Liver (tissue), 9 donors: ENCODE results near the gene TRIO. TPM values are rescaled to one million over a fixed set of nuclear protein-coding genes. Genes with fewer than 3 reads are reported as not detected.

ENCODE experiments used
- DNase-seq: peaks from one replicate; pipeline ENCODE4 v3.0.0-alpha.2; 2017; ENCODE audit warnings: low spot score
- H3K27ac ChIP-seq, 2 donors: one replicate each; pipeline ENCODE4 v1.7.0; 2013; ENCODE audit warnings: inconsistent platforms in 2 of 2, low read length in 2 of 2, control low read depth in 1 of 2, low read depth in 1 of 2, mild to moderate bottlenecking in 1 of 2
- H3K27me3 ChIP-seq, 4 donors: one replicate each; pipeline versions ENCODE4 v1.6.1 to v1.7.0; 2013; ENCODE audit warnings: low read length in 3 of 4, inconsistent platforms in 1 of 4, mild to moderate bottlenecking in 1 of 4, moderate library complexity in 1 of 4; ENCODE audit not compliant: control insufficient read depth in 4 of 4, insufficient read depth in 4 of 4
- H3K36me3 ChIP-seq, 4 donors: one replicate each; pipeline versions ENCODE4 v1.6.1 to v1.7.0; 2013; ENCODE audit warnings: low read length in 3 of 4, mild to moderate bottlenecking in 3 of 4, low read depth in 1 of 4, moderate library complexity in 1 of 4; ENCODE audit not compliant: control insufficient read depth in 4 of 4, insufficient read depth in 3 of 4
- H3K4me1 ChIP-seq, 4 donors: one replicate each; pipeline versions ENCODE4 v1.6.1 to v1.7.0; 2013; ENCODE audit warnings: low read length in 3 of 4, mild to moderate bottlenecking in 3 of 4, moderate library complexity in 1 of 4; ENCODE audit not compliant: control insufficient read depth in 4 of 4, insufficient read depth in 4 of 4
- H3K4me3 ChIP-seq, 3 donors: one replicate each; pipeline versions ENCODE4 v1.6.1 to v1.7.0; 2013; ENCODE audit warnings: low read length in 3 of 3, control low read depth in 1 of 3, low read depth in 1 of 3, mild to moderate bottlenecking in 1 of 3
- H3K9ac ChIP-seq, 2 donors: one replicate each; pipeline ENCODE4 v1.7.0; 2013; ENCODE audit warnings: low read length in 2 of 2, mild to moderate bottlenecking in 2 of 2, moderate library complexity in 2 of 2, control low read depth in 1 of 2, low read depth in 1 of 2
- H3K9me3 ChIP-seq, 4 donors: one replicate each; pipeline versions ENCODE4 v1.6.1 to v1.7.0; 2013; ENCODE audit warnings: low read length in 3 of 4; ENCODE audit not compliant: control insufficient read depth in 4 of 4
- ATF3 ChIP-seq: IDR thresholded peaks from 2 replicates; pipeline ENCODE4 v1.6.1; 2016; ENCODE audit warnings: antibody characterized with exemption
- CTCF ChIP-seq: fragments of 150-350 bp; IDR thresholded peaks from 2 replicates; pipeline ENCODE4 v1.5.1; 2017; ENCODE audit warnings: improper control_type of control experiment, low read depth, low read length; ENCODE audit not compliant: missing input control
- EGR1 ChIP-seq, 2 donors: IDR thresholded peaks; 2 replicates each; pipeline ENCODE4 v1.6.1; 2016 to 2018; ENCODE audit warnings: antibody characterized with exemption in 2 of 2, low read depth in 2 of 2
- FOXA1 ChIP-seq: IDR thresholded peaks from 2 replicates; pipeline ENCODE4 v1.6.1; 2016; ENCODE audit warnings: antibody characterized with exemption
- FOXA2 ChIP-seq: IDR thresholded peaks from 2 replicates; pipeline ENCODE4 v1.6.1; 2016; ENCODE audit warnings: antibody characterized with exemption
- GABPA ChIP-seq, 2 donors: IDR thresholded peaks in 1 of 2; conservative IDR thresholded peaks in 1 of 2; 2 replicates each; pipeline ENCODE4 v1.6.1; 2016; ENCODE audit warnings: antibody characterized with exemption in 2 of 2, mild to moderate bottlenecking in 1 of 2, moderate library complexity in 1 of 2
- HNF4A ChIP-seq, 2 donors: conservative IDR thresholded peaks; 2 replicates each; pipeline ENCODE4 v1.6.1; 2016; ENCODE audit warnings: antibody characterized with exemption in 2 of 2, mild to moderate bottlenecking in 2 of 2
- JUND ChIP-seq, 2 donors: IDR thresholded peaks; 2 replicates each; pipeline ENCODE4 v1.6.1; 2016; ENCODE audit warnings: antibody characterized with exemption in 2 of 2
- NR2F2 ChIP-seq: IDR thresholded peaks from 2 replicates; pipeline ENCODE4 v1.6.1; 2016; ENCODE audit warnings: antibody characterized with exemption
- REST ChIP-seq: IDR thresholded peaks from 2 replicates; pipeline ENCODE4 v1.6.1; 2016; ENCODE audit warnings: antibody characterized with exemption, mild to moderate bottlenecking
- RXRA ChIP-seq, 2 donors: IDR thresholded peaks; 2 replicates each; pipeline ENCODE4 v1.6.1; 2017 to 2018; ENCODE audit warnings: antibody characterized with exemption in 2 of 2, mild to moderate bottlenecking in 1 of 2
- SP1 ChIP-seq: IDR thresholded peaks from 2 replicates; pipeline ENCODE4 v1.6.1; 2018; ENCODE audit warnings: antibody characterized with exemption, mild to moderate bottlenecking
- TAF1 ChIP-seq: conservative IDR thresholded peaks from 2 replicates; pipeline ENCODE4 v1.6.1; 2016; ENCODE audit warnings: antibody characterized with exemption, mild to moderate bottlenecking
- YY1 ChIP-seq: IDR thresholded peaks from 2 replicates; pipeline ENCODE4 v1.6.1; 2016; ENCODE audit warnings: antibody characterized with exemption, mild to moderate bottlenecking
- ZBTB33 ChIP-seq: IDR thresholded peaks from 2 replicates; pipeline ENCODE4 v1.6.1; 2016; ENCODE audit warnings: antibody characterized with exemption
- WGBS: extraction: QIAGEN DNeasy Blood & Tissue Kit; methylation state at CpG from one replicate; pipeline ENCODE4 v1.1.7; 2013; 5-methylcytosine and 5-hydroxymethylcytosine counted together
- polyA plus RNA-seq, 2 donors: library from polyadenylated mRNA; stranded (reverse) in 1 of 2; unstranded in 1 of 2; fragments of 200-250 nt in 1 of 2; fragments of >200 nt in 1 of 2; fragmentation: Nextera tagmentation in 1 of 2; extraction: Ambion mirVana in 1 of 2; gene quantifications; one replicate each; pipeline versions ENCODE4 v1.2.1 to v1.2.3, GENCODE V29; 2013 to 2015
- total RNA-seq, 2 donors: library from RNA; depleted of rRNA; stranded (reverse); fragments of >200 nt; gene quantifications; one replicate each; pipeline ENCODE4 v1.2.3, GENCODE V29; 2014
- TF ChIP-seq, protein P1 (sequence below): IDR thresholded peaks from 2 replicates; pipeline ENCODE4 v1.6.1; 2016; ENCODE audit warnings: antibody characterized with exemption
- donor health status: healthy.
- donor health status: healthy.
- donor health status: healthy.
- donor health status: healthy.
- donor health status: healthy.

TRIO gene
- total and polyA plus RNA-seq, 4 donors: 8.5 to 86.2 (median 16.0) TPM

DNA sequence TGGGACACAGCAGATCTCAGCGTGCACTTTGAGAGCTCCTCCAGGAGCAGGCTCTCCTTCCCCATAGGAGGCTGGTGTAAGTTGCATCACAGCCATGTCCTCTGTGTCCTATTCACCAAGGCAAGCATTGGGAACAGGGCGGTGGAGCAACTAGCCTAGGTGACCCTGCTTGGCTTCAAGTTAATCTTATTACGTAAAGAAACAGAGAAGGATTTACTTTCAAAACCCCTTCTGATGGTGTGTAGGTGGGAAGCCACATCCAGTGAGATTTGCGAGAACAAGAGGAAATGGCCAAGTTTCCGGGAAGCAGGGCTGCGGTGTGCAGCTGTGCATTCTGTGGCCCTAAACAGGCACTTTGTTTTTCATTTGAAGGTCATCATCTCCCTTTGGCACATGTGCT, 80.2 kb downstream of the TRIO start (continued):
- TF ChIP-seq RXRA (IDR thresholded peaks at IDR 0.05) (no peak), REST (no peak), HNF4A (conservative IDR thresholded peaks at IDR 0.05) (no peak)

GRCh38 chr5:14225173-14225834, 82.2 kb downstream of the TRIO start:
- Histone ChIP-seq H3K4me1 (peaks cover 0 to 7% (median 6%) of the 10 kb centered on the region in 4 donors), H3K9me3 (no peaks in the 10 kb centered on the region), H3K27me3 (no peaks in the 10 kb centered on the region), H3K4me3 (no peak overlapping the region), H3K36me3 (no peaks in the 10 kb centered on the region), H3K9ac (no peak overlapping the region), H3K27ac (no peak overlapping the region)
- no peak for DNase-seq
- WGBS: 88% methylated on average over 3 of the region's 3 CpGs
- TF ChIP-seq YY1 (no peak), HNF4A (conservative IDR thresholded peaks at IDR 0.05) (no peak), JUND (IDR thresholded peaks at IDR 0.05) (no peak), NR2F2 (no peak), SP1 (no peak), CTCF (no peak), REST (no peak), TAF1 (no peak), FOXA2 (no peak), ATF3 (no peak), FOXA1 (no peak), EGR1 (IDR thresholded peaks at IDR 0.05; ENCODE audit: low read depth in 2 of 2) (no peak), ZBTB33 (no peak), GABPA (IDR thresholded peaks at IDR 0.05 in 1 of 2, conservative IDR thresholded peaks at IDR 0.05 in 1 of 2) (no peak)
- TF ChIP-seq, protein P1, sequence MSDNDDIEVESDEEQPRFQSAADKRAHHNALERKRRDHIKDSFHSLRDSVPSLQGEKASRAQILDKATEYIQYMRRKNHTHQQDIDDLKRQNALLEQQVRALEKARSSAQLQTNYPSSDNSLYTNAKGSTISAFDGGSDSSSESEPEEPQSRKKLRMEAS: no peak
